Ovary (tissue), 9 donors: Measurements from ENCODE around the gene RBX1. TPM values are rescaled to one million over a fixed set of nuclear protein-coding genes. Genes with fewer than 3 reads are reported as not detected.

Source experiments
- DNase-seq, 5 donors: peaks; one replicate each; pipeline ENCODE4 v3.0.0-alpha.2; 2019 to 2020
- H3K27ac ChIP-seq, 2 donors: fragments of 200-600 bp; one replicate each; pipeline versions ENCODE4 v1.5.1 to v1.8.0; 2019 to 2022
- H3K27me3 ChIP-seq: fragments of 200-600 bp; one replicate; pipeline ENCODE4 v1.8.0; 2022
- H3K36me3 ChIP-seq: fragments of 200-600 bp; sonication (generic); one replicate; pipeline ENCODE4 v1.5.1; 2019
- H3K4me1 ChIP-seq: one replicate; pipeline ENCODE4 v1.8.1; 2013; ENCODE audit warnings: mild to moderate bottlenecking, moderate library complexity; ENCODE audit not compliant: insufficient read depth
- H3K4me3 ChIP-seq: fragments of 200-600 bp; sonication (generic); one replicate; pipeline ENCODE4 v1.5.1; 2017
- H3K9me3 ChIP-seq, 2 donors: fragments of 200-600 bp in 1 of 2; sonication (generic) in 1 of 2; one replicate each; pipeline versions ENCODE4 v1.5.1 to v1.8.1; 2013 to 2019; ENCODE audit warnings: mild to moderate bottlenecking in 1 of 2, moderate library complexity in 1 of 2
- EP300 ChIP-seq: sonication (generic); formaldehyde crosslinking; IDR thresholded peaks from one replicate; pipeline ENCODE4 v1.6.1; 2017; ENCODE audit warnings: antibody characterized with exemption
- POLR2A ChIP-seq: fragments of 450-650 bp; IDR thresholded peaks from one replicate; pipeline ENCODE4 v1.6.1; 2017; ENCODE audit warnings: antibody characterized with exemption, mild to moderate bottlenecking, moderate library complexity
- WGBS, 3 donors: extraction: QIAGEN DNeasy Blood & Tissue Kit in 1 of 3; methylation state at CpG; one replicate each; pipeline versions ENCODE4 v1.1.5 to v1.1.7; 2013 to 2017; 5-methylcytosine and 5-hydroxymethylcytosine counted together
- intact Hi-C, 4 donors: fragments of 100-400 bp; cut with DNase I; formaldehyde crosslinking; loops; one replicate each; pipeline versions ENCODE4 v1.11.0 to v1.15.1; 2022 to 2023
- polyA plus RNA-seq, 2 donors: library from polyadenylated mRNA; stranded (reverse); fragments of 200-250 nt in 1 of 2; fragments of 350-450 nt in 1 of 2; fragmentation: Illumina TruSeq in 1 of 2; extraction: RNeasy Lipid Tissue Mini Kit (QIAGEN cat#74804) in 1 of 2; gene quantifications; one replicate each; pipeline ENCODE4 v1.2.3, GENCODE V29; 2013 to 2014
- total RNA-seq, 7 donors: library from RNA; depleted of rRNA in 2 of 7; stranded (reverse); fragments of >200 nt in 2 of 7; fragmentation: NEBNext Ultra II Directional in 3 of 7; extraction: Animal tissue kit (Norgen Biotek cat#: 25700) in 3 of 7; gene quantifications; one replicate each; pipeline versions ENCODE4 v1.1.0 to v1.2.4, GENCODE V29; 2016 to 2023
- TF ChIP-seq, protein P1 (sequence below), 3 donors: fragments of 450-650 bp in 2 of 3; fragments of 200-600 bp in 1 of 3; IDR thresholded peaks; one replicate each; pipeline versions ENCODE4 v1.5.1 to v1.8.0; 2016 to 2022; ENCODE audit warnings: antibody characterized with exemption in 3 of 3, mild to moderate bottlenecking in 1 of 3
- donor health status: DM: no; HTN: no; CAD: no; lungs with moderate emphysema.
- donor health status: DM: no; HTN: no; CAD: no.
- donor health status: Bipolar disorder and iron deficiency.
- donor health status: DM: yes; HTN: yes; CAD: no.
- donor health status: DM: no; HTN: no; CAD: no.
- donor health status: DM: yes; HTN: yes; CAD: no.

RBX1 gene
- total and polyA plus RNA-seq, 9 donors = 22.3 to 45.1 (median 38.7) TPM

DNA sequence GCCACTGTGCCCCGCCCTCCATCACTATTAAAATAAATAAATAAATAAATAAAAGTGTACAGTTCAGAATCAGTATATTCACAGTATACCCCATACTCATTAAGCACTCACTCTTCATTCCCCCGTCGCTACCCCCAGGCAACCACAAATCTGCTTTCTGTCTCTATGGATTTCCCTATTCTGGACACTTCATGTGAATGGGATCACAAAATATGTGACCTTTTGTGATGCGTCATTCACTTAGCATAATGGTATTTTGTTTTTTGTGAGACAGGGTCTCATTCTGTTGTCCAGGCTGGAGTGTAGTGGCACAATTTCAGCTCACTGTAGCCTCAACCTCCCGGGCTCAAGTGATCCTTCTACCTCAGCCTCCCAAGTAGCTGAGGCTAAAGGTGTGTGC is 52.8 kb downstream of the RBX1 start:
- WGBS, 3 donors = 92 to 96% (median 94%) methylated on average over 5 of the region's 5 CpGs
- Histone ChIP-seq H3K27me3 (no peaks in the 10 kb centered on the region), H3K4me3 (no peak overlapping the region), H3K27ac (no peak overlapping the region), H3K9me3 (no peaks in the 10 kb centered on the region), H3K4me1 (no peaks in the 10 kb centered on the region), H3K36me3 (no peaks in the 10 kb centered on the region)
- TF ChIP-seq POLR2A = no peak
- TF ChIP-seq EP300 = no peak
- TF ChIP-seq, protein P1, sequence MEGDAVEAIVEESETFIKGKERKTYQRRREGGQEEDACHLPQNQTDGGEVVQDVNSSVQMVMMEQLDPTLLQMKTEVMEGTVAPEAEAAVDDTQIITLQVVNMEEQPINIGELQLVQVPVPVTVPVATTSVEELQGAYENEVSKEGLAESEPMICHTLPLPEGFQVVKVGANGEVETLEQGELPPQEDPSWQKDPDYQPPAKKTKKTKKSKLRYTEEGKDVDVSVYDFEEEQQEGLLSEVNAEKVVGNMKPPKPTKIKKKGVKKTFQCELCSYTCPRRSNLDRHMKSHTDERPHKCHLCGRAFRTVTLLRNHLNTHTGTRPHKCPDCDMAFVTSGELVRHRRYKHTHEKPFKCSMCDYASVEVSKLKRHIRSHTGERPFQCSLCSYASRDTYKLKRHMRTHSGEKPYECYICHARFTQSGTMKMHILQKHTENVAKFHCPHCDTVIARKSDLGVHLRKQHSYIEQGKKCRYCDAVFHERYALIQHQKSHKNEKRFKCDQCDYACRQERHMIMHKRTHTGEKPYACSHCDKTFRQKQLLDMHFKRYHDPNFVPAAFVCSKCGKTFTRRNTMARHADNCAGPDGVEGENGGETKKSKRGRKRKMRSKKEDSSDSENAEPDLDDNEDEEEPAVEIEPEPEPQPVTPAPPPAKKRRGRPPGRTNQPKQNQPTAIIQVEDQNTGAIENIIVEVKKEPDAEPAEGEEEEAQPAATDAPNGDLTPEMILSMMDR (IDR thresholded peaks at IDR 0.05) = no peak
- DNase-seq = no peak
- intact Hi-C loops = no loop called here

DNA sequence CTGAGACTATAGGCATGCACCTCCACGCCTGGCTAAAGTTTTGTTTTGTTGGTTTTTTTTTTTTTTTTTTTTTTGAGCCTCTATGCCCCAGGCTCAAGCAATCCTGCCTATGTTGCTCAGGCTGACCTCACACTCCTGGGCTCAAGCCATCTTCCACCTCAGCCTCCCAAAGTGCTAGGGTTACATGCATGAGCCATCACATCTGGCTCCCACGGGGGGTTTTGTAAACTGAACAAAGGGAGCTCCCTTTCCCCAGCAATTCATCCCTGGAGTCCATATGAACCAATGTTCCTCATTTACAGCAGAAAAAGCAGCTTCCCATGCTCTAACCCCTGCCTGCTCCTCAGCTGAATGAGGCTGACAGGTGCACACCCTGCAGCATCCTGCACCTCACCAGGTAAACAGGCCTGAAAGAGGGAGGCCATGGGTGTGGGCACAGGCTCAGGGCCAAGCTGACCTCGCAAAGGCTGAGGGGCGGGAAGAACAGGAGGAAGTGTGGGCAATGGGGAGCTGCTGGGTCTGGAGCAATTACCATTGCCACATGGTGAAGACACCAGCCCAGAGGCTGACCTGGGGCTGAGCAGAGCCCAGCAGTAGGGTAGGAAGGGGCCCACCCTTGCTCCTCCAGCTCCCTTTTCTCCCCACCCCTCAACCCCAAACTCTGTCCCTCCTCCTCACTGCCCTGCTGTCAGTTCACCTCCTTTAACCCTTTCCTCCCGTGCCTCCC is 58.2 kb downstream of the RBX1 start:
- intact Hi-C loops = no loop called here

DNA sequence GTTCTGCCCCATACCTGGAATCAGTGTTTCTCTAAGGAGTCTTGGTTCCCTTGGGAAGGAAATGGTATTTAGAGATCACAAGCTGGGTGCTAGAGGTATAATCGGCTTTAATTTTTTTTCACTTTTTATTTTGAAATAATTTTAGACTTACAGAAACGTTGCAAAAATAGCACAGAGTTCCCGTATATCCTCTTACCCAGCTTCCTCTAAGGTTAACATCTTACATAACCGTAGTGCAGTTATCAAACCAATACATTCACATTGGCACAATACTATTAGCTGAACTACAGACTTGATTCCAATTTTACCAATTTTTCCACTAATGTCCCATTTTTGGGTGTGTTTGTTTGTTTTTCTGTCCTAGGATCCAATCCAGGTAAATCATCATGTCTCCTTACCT is 63.8 kb downstream of the RBX1 start:
- H3K27ac ChIP-seq = no peak overlapping the region
- no peaks in the 10 kb centered on the region for H3K27me3 ChIP-seq
- H3K36me3 ChIP-seq = no peaks in the 10 kb centered on the region
- intact Hi-C loops = no loop called here
- TF ChIP-seq POLR2A = no peak
- TF ChIP-seq EP300 = no peak
- TF ChIP-seq, protein P1 (IDR thresholded peaks at IDR 0.05) = no peak
- DNase-seq = no peak
- 55 to 76% (median 58%) methylated on average over 4 of the region's 4 CpGs for WGBS, 3 donors
- no peak overlapping the region for H3K4me3 ChIP-seq
- no peaks in the 10 kb centered on the region for H3K9me3 ChIP-seq
- no peaks in the 10 kb centered on the region for H3K4me1 ChIP-seq

More for the DNA sequence above, 58.2 kb downstream of the RBX1 start:
- no peaks in the 10 kb centered on the region for H3K9me3 ChIP-seq
- H3K4me3 ChIP-seq = no peak overlapping the region
- TF ChIP-seq, protein P1 (IDR thresholded peaks at IDR 0.05) = no peak
- TF ChIP-seq POLR2A (no peak), EP300 (no peak)
- WGBS, 3 donors = 29 to 32% (median 32%) methylated on average over 5 of the region's 5 CpGs
- DNase-seq = no peak
- no peaks in the 10 kb centered on the region for H3K4me1 ChIP-seq
- H3K27me3 ChIP-seq = no peaks in the 10 kb centered on the region
- no peaks in the 10 kb centered on the region for H3K36me3 ChIP-seq
- no peak overlapping the region for H3K27ac ChIP-seq

DNA sequence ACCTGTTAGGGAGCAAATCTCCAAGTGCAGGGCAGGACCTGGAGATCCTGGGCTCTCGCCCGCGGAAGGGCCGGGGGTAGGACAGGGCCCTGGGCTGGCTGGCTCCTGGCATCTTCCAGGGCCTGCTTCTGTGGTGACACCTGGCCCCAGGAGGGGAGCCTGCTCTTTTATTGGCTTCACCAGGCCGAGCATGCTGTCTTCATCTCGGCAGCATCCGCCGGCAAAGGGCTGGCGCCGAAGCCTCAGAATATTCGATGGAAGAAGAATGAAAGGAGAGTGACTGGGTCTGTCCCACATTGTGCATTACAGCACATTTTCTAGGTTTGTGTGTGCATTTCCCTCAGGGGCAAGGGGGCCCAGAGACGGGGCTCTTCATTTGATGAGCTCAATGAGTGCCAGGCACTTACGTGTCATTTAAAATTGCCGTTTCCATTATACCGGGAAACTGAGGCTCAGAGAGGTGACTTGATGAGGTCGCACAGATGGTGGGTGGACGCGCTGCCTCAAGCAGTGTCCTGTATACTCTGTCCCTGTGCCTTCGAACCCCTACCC is 70.0 kb downstream of the RBX1 start:
- Histone ChIP-seq H3K36me3 (no peaks in the 10 kb centered on the region), H3K4me3 (peak overlapping the region; percentile 70), H3K4me1 (no peaks in the 10 kb centered on the region), H3K9me3 (no peaks in the 10 kb centered on the region), H3K27me3 (no peaks in the 10 kb centered on the region), H3K27ac (peak overlapping the region; percentile 92 to 99)
- TF ChIP-seq, protein P1 (IDR thresholded peaks at IDR 0.05) = no peak
- TF ChIP-seq EP300 (no peak), POLR2A (no peak)
- DNase-seq = peak; percentile 21 to 55 (median 36)
- 39 to 44% (median 44%) methylated on average over 19 of the region's 19 CpGs for WGBS, 3 donors
- intact Hi-C loops = loop anchor here (2.0 to 10.0 kb wide), 4 partner anchors 69 to 74 kb away; partner anchors contain the start of genes EP300 (in 2 of the 4) and RBX1 (in 2 of the 4)
